HG02973 (cell line): ENCODE results near the gene FOXF1.

Experiments
- ATAC-seq: cut with Tn5 transposase; IDR thresholded peaks from one replicate; pipeline ENCODE4 v1.9.1; 2021; ENCODE audit warnings: moderate library complexity; ENCODE audit not compliant: unreplicated experiment

FOXF1 gene

GRCh38 chr16:86554599-86554916 is 44.2 kb downstream of the FOXF1 start:
- ATAC-seq: no peak

GRCh38 chr16:86554917-86555703 is 44.8 kb downstream of the FOXF1 start, which contains the start of gene MTHFSD:
Gene MTHFSD (minus strand): TSS chr16:86555235. CDS start chr16:86555184, 51 bp downstream.
- ATAC-seq: peak; percentile 76

GRCh38 chr16:86555704-86556075 is 45.4 kb downstream of the FOXF1 start:
- ATAC-seq: no peak

- ATAC-seq: no peak
Observed at GRCh38 chr16:86556576-86556975, 46.2 kb downstream of the FOXF1 start.

- ATAC-seq: no peak
Observed at GRCh38 chr16:86557587-86557986, 47.3 kb downstream of the FOXF1 start.

GRCh38 chr16:86558355-86559193 is 48.2 kb downstream of the FOXF1 start:
- no peak for ATAC-seq

- no peak for ATAC-seq
Observed at GRCh38 chr16:86559802-86560305, 49.5 kb downstream of the FOXF1 start.

GRCh38 chr16:86562356-86562755 is 52.0 kb downstream of the FOXF1 start:
- ATAC-seq: no peak

- ATAC-seq: peak; percentile 77
Observed at GRCh38 chr16:86563469-86564345, 53.4 kb downstream of the FOXF1 start.
